ENCODE results near the gene PUS7. TPM values are rescaled to one million over a fixed set of nuclear protein-coding genes. Genes with fewer than 3 reads are reported as not detected.
"Not testable (repeated sequence)": the region's sequence is repeated elsewhere in the genome, so short reads cannot be mapped to it uniquely, and the experiment has no call there.

PUS7 gene
- total RNA-seq, 2 experiments from 2014 or later, result 14.3 to 14.6 TPM

GRCh38 chr7:105457619-105458225 lies 64.3 kb downstream of the PUS7 start:
- H3K4me3 Mint-ChIP-seq, result no peak overlapping the region
- H3K4me1 Mint-ChIP-seq (ENCODE audit: low read depth), result no peaks in the 10 kb centered on the region
- CTCF ChIA-PET, result no interaction called here
- peaks cover 19% of the 10 kb centered on the region for H3K36me3 Mint-ChIP-seq (ENCODE audit: low read depth)
- intact Hi-C loops (cut with micrococcal nuclease), result no loop called here
- no peaks in the 10 kb centered on the region for H3K27me3 Mint-ChIP-seq (ENCODE audit: low read depth)
- DNase-seq, result no peak
- H3K9me3 Mint-ChIP-seq, result no peaks in the 10 kb centered on the region
- H3K27ac Mint-ChIP-seq, result no peak overlapping the region

DNA sequence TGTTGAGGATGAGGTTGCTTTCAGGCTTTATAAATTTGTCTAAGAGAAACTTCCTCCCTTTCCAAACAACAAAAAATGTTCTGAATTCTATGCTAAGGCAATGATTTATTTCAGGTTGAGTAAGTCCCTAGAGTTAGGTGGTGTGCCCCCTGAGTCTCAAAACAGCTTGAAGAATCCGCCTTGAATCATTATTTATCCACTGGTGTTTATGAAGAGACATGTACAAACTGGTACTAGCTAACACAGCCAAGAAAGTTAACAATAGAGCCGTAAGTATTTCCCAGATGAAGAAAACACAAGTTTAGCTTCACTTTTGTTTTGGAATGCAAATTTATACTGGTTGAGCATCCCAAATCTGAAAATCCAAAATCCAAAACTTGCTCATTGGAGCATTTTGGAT lies 67.2 kb downstream of the PUS7 start:
- no peak for DNase-seq
- H3K27ac Mint-ChIP-seq, result no peak overlapping the region
- H3K27me3 Mint-ChIP-seq (ENCODE audit: low read depth), result no peaks in the 10 kb centered on the region
- no peak overlapping the region for H3K4me3 Mint-ChIP-seq
- intact Hi-C loops (cut with micrococcal nuclease), result no loop called here
- CTCF ChIA-PET, result interaction anchor here (0.7 kb wide), 1 partner anchor 134 kb away, joined by 4 read pairs; no protein-coding TSS in a partner anchor
- H3K4me1 Mint-ChIP-seq (ENCODE audit: low read depth), result no peaks in the 10 kb centered on the region
- no peaks in the 10 kb centered on the region for H3K9me3 Mint-ChIP-seq
- peaks cover 15% of the 10 kb centered on the region for H3K36me3 Mint-ChIP-seq (ENCODE audit: low read depth)

DNA sequence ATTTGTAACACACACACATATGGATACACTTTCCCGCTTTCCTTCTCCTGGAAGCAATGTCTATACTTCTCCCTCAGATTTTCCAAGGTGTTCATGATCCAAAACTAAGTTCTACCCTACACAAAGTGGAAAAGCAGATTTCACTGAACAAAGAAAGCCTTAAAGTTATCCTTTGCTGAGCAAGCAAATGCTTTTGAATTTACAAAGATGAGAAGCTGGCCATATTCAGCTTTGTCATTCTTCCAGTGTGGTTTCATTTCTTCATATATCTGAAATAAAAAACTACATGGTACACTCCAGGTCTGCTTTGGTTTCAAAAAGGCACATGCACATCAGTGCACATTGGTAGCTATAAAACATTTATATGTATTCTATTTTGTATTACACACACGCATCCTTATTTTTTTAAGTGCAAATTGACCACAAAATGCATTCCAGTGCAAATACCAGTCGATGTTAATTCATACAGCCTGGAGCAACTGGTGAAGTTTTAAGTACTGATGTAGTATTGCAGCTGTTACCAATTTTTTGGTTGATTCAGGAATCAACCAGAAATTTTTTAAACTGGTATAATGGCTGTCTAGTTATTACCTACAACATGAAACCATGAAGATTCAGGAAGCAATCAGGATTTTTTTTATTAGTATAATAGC lies 67.8 kb downstream of the PUS7 start:
- no peaks in the 10 kb centered on the region for H3K4me1 Mint-ChIP-seq (ENCODE audit: low read depth)
- H3K4me3 Mint-ChIP-seq, result no peak overlapping the region
- no peak for DNase-seq
- H3K9me3 Mint-ChIP-seq, result no peaks in the 10 kb centered on the region
- H3K27me3 Mint-ChIP-seq (ENCODE audit: low read depth), result no peaks in the 10 kb centered on the region
- CTCF ChIA-PET, result no interaction called here
- H3K36me3 Mint-ChIP-seq (ENCODE audit: low read depth), result peaks cover 15% of the 10 kb centered on the region
- H3K27ac Mint-ChIP-seq, result no peak overlapping the region
- intact Hi-C loops (cut with micrococcal nuclease), result no loop called here

DNA sequence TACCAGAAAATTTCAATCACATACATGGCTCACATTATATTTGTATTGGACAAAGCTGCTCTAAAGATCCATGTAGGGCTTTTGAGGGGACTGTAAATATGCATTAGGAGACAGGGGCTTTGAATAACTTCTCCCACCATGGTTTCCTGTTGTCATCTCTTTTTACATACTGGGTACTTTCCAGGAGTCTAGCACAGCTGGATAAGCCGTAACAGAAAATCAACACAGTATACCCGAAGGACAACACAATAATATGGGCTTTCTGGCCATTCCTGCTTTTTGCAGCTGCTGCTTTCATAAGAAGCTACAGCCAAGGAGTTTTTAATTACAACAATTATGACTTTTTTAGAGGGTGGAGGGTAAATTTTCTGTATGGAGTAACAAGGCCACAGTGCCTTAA lies 70.0 kb downstream of the PUS7 start:
- peaks cover 5% of the 10 kb centered on the region for H3K36me3 Mint-ChIP-seq (ENCODE audit: low read depth)
- peaks cover 8% of the 10 kb centered on the region for H3K4me1 Mint-ChIP-seq (ENCODE audit: low read depth)
- no peaks in the 10 kb centered on the region for H3K9me3 Mint-ChIP-seq
- no peaks in the 10 kb centered on the region for H3K27me3 Mint-ChIP-seq (ENCODE audit: low read depth)
- no peak for DNase-seq
- intact Hi-C loops (cut with micrococcal nuclease), result no loop called here
- CTCF ChIA-PET, result no interaction called here
- H3K4me3 Mint-ChIP-seq, result no peak overlapping the region
- no peak overlapping the region for H3K27ac Mint-ChIP-seq

DNA sequence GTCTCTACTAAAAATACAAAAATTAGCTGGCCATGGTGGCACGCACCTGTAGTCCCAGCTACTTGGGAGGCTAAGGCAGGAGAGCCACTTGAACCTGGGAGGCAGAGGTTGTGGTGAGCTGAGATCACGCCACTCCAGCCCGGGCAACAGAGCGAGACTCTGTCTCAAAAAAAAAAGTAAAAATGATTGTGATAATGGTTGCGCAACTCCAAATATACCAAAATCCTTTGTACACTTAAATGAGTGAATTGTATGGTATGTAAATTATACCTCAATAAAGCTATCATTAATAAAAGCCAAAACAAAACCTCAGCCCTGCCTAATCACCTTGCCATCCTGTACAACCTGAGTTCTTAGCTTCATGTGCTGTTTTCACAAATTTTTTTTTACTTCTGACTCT lies 71.2 kb downstream of the PUS7 start:
- H3K36me3 Mint-ChIP-seq (ENCODE audit: low read depth); H3K27me3 Mint-ChIP-seq (ENCODE audit: low read depth); DNase-seq; H3K27ac Mint-ChIP-seq; intact Hi-C loops (cut with micrococcal nuclease); H3K4me1 Mint-ChIP-seq (ENCODE audit: low read depth); H3K9me3 Mint-ChIP-seq; H3K4me3 Mint-ChIP-seq: not testable (repeated sequence)
- CTCF ChIA-PET, result interaction anchor here (0.7 kb wide), 1 partner anchor 10 kb away, joined by 3 read pairs; no protein-coding TSS in a partner anchor

DNA sequence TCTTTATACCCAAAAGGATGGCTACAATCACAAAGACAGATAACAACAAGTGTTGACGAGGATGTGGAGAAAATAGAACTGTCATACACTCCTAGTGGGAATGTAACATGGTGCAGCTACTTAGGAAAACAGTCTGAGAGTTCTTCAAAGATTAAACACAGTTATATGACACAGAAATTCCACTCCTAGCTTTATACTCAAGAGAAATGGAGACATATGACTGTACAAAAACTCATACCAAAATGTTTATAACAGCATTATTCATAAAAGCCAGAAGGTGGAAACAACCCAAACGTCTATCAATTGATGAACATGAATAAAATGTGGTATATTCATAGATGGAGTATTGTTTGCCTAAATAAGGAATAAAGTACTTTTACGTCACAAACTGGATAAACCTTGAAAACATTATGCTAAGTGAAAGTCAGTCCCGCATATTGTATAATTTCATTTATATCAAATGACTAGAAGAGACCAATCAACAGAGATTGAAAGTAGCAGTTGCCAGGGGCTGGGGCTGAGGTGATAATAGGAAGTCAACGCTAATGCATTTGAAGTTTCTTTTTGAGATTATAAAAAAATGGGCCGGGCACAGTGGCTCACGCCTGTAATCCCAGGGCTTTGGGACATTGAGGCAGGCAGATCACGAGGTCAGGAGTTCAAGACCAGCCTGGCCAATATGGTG lies 71.8 kb downstream of the PUS7 start:
- Mint-ChIP-seq H3K4me1 (ENCODE audit: low read depth) (peaks cover 8% of the 10 kb centered on the region), H3K27me3 (ENCODE audit: low read depth) (no peaks in the 10 kb centered on the region), H3K9me3 (no peaks in the 10 kb centered on the region), H3K4me3 (no peak overlapping the region), H3K27ac (no peak overlapping the region), H3K36me3 (ENCODE audit: low read depth) (peaks cover 1% of the 10 kb centered on the region)
- CTCF ChIA-PET, result no interaction called here
- intact Hi-C loops (cut with micrococcal nuclease), result no loop called here
- DNase-seq, result no peak

DNA sequence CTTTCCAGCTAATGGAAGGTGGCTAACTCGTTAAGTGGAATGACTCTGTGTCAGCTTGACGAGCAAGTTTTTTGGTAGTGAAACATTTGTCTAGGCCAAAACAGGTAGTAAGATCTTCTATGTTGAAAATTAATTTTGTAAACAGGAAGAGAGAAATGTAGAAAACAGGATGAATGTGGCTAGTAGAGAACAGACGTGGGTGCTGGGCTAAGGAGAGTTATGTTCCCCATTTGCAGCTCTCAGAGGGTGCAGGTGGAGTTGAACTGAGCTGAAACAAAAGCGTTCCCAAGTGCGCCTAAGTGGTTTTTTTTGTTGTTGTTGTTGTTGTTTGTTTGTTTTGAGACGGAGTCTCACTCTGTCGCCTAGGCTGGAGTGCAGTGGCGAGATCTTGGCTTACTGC lies 73.9 kb downstream of the PUS7 start:
- Mint-ChIP-seq H3K27ac (no peak overlapping the region), H3K4me3 (no peak overlapping the region), H3K27me3 (ENCODE audit: low read depth) (no peaks in the 10 kb centered on the region), H3K9me3 (no peaks in the 10 kb centered on the region), H3K4me1 (ENCODE audit: low read depth) (peaks cover 13% of the 10 kb centered on the region), H3K36me3 (ENCODE audit: low read depth) (no peaks in the 10 kb centered on the region)
- CTCF ChIA-PET, result interaction anchor here (0.7 kb wide), 1 partner anchor 68 kb away, joined by 3 read pairs; no protein-coding TSS in a partner anchor
- no peak for DNase-seq
- intact Hi-C loops (cut with micrococcal nuclease), result no loop called here

- H3K9me3 Mint-ChIP-seq, result no peaks in the 10 kb centered on the region
- no peaks in the 10 kb centered on the region for H3K36me3 Mint-ChIP-seq (ENCODE audit: low read depth)
- H3K27me3 Mint-ChIP-seq (ENCODE audit: low read depth), result no peaks in the 10 kb centered on the region
- peaks cover 13% of the 10 kb centered on the region for H3K4me1 Mint-ChIP-seq (ENCODE audit: low read depth)
- no peak for DNase-seq
- intact Hi-C loops (cut with micrococcal nuclease), result no loop called here
- no peak overlapping the region for H3K27ac Mint-ChIP-seq
- CTCF ChIA-PET, result no interaction called here
- no peak overlapping the region for H3K4me3 Mint-ChIP-seq
Measured at GRCh38 chr7:105444342-105444987, 77.6 kb downstream of the PUS7 start.

- intact Hi-C loops (cut with micrococcal nuclease); H3K36me3 Mint-ChIP-seq (ENCODE audit: low read depth); H3K27ac Mint-ChIP-seq; H3K9me3 Mint-ChIP-seq; H3K27me3 Mint-ChIP-seq (ENCODE audit: low read depth); H3K4me1 Mint-ChIP-seq (ENCODE audit: low read depth); H3K4me3 Mint-ChIP-seq; DNase-seq: not testable (repeated sequence)
- CTCF ChIA-PET, result interaction anchor here (0.6 to 1.1 kb wide), 2 partner anchors 77 to 397 kb away, joined by 3 to 4 read pairs; no protein-coding TSS in a partner anchor
Measured at GRCh38 chr7:105442214-105442613, 79.9 kb downstream of the PUS7 start.

DNA sequence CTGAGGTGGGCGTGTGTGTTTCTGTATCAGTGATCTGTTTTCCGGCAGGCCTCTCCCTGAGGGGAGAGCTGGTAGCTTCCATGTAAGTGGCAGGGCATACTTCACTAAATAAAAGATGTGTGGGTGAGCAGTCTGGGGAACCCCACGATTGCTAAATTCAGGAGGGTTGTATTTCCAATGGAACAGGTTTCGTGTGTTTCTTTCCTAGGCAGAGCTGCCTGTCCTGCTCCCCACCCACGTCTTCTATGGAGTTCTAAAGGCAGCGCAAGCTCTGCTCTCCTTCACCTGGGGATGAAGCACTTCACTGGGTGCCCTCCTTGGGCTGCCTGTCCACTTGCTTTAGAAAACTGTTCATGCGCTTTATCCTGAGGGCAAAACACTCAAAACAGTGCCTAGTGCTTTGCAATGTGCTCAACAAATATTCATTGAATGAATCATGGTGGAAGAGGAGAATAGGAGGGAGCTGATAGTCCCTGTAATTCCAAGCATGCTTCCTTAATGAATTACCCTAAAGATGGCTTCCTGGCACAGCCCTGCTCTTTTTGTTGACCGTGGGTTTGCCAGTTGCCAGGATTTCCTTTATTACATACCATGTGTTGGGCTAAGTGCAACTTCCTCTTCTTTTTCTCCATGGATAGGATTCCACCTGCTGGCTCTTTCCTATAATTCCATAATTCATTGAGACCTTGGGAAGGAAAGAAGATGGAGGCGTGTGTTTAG lies 82.7 kb downstream of the PUS7 start:
- H3K27ac Mint-ChIP-seq, result no peak overlapping the region
- no peak overlapping the region for H3K4me3 Mint-ChIP-seq
- H3K36me3 Mint-ChIP-seq (ENCODE audit: low read depth), result no peaks in the 10 kb centered on the region
- intact Hi-C loops (cut with micrococcal nuclease), result no loop called here
- H3K4me1 Mint-ChIP-seq (ENCODE audit: low read depth), result no peaks in the 10 kb centered on the region
- no peaks in the 10 kb centered on the region for H3K9me3 Mint-ChIP-seq
- H3K27me3 Mint-ChIP-seq (ENCODE audit: low read depth), result no peaks in the 10 kb centered on the region
- DNase-seq, result no peak
- CTCF ChIA-PET, result interaction anchor here (0.5 to 0.7 kb wide), 3 partner anchors 10 to 518 kb away, joined by 3 to 4 read pairs (median 3); no protein-coding TSS in a partner anchor

DNA sequence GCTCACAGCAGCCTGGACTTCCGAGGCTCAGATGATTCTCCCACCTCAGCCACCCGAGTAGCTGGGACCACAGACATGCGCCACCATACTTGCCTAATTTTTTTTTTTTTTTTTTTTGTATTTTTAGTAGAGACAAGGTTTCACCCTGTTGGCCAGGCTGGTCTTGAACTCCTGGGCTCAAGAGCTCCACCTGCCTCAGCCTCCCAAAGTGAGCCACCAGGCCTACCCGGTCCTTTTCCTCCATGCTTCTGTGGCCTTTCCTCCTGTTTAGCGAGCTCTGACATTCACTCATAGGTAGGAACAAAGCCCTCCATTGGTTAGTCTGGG lies 83.3 kb downstream of the PUS7 start:
- no peak for DNase-seq
- CTCF ChIA-PET, result interaction anchor here (0.6 kb wide), 1 partner anchor 308 kb away, joined by 3 read pairs; no protein-coding TSS in a partner anchor
- Mint-ChIP-seq H3K27me3 (ENCODE audit: low read depth) (no peaks in the 10 kb centered on the region), H3K4me3 (no peak overlapping the region), H3K36me3 (ENCODE audit: low read depth) (no peaks in the 10 kb centered on the region), H3K4me1 (ENCODE audit: low read depth) (no peaks in the 10 kb centered on the region), H3K9me3 (no peaks in the 10 kb centered on the region), H3K27ac (no peak overlapping the region)
- intact Hi-C loops (cut with micrococcal nuclease), result no loop called here

DNA sequence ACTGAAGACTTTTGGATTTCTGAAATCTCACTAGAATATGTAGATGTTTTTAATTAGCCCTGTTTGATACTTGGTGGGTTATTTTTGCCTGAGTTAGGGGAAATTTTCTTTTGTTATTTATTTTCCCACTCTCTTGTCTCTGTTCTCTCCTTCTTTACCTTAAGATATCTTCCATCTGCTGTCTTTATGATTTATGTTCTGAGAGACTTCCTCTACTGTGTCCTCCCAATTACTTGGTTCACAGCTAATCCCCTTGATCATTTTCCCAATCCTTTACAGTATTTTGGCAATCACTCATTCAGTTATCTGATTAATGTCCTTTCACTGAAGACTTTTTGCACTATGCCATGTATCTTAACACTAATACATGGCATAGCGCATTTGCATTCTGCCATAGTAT lies 83.8 kb downstream of the PUS7 start:
- Mint-ChIP-seq H3K36me3 (ENCODE audit: low read depth) (no peaks in the 10 kb centered on the region), H3K4me3 (no peak overlapping the region), H3K27ac (no peak overlapping the region), H3K9me3 (no peaks in the 10 kb centered on the region), H3K27me3 (ENCODE audit: low read depth) (no peaks in the 10 kb centered on the region), H3K4me1 (ENCODE audit: low read depth) (no peaks in the 10 kb centered on the region)
- CTCF ChIA-PET, result interaction anchor here (0.6 kb wide), 1 partner anchor 308 kb away, joined by 3 read pairs; no protein-coding TSS in a partner anchor
- intact Hi-C loops (cut with micrococcal nuclease), result no loop called here
- no peak for DNase-seq
